GM12891 (cell line): ENCODE data around the gene EVC.

Source experiments
- PAX5 ChIP-seq: IDR thresholded peaks from 2 replicates; pipeline ENCODE4 v1.6.1; 2011; ENCODE audit warnings: low read length, moderate library complexity, mild to moderate bottlenecking; ENCODE audit not compliant: insufficient read depth, severe bottlenecking
- POLR2A ChIP-seq: IDR thresholded peaks from 2 replicates; pipeline ENCODE4 v1.6.1; 2011; ENCODE audit warnings: low read depth, low read length, control low read depth
- POLR2AphosphoS5 ChIP-seq: IDR thresholded peaks from 2 replicates; pipeline ENCODE4 v1.6.1; 2011; ENCODE audit warnings: low read depth, low read length, control low read depth
- SPI1 ChIP-seq: IDR thresholded peaks from 2 replicates; pipeline ENCODE4 v1.6.1; 2011; ENCODE audit warnings: low read depth, low read length, control low read depth
- TAF1 ChIP-seq: IDR thresholded peaks from 2 replicates; pipeline ENCODE4 v1.6.1; 2011; ENCODE audit warnings: low read depth, low read length, control low read depth

GRCh38 chr4:5788144-5788543, 77.1 kb downstream of the EVC start:
- TF ChIP-seq SPI1: peak; percentile 79
- no peak for TF ChIP-seq POLR2A
- no peak for TF ChIP-seq PAX5
- no peak for TF ChIP-seq POLR2AphosphoS5
- TF ChIP-seq TAF1: no peak
